ENCODE results near the gene PCSK6. TPM values are rescaled to one million over a fixed set of nuclear protein-coding genes. Genes with fewer than 3 reads are reported as not detected.

PCSK6 gene
- total RNA-seq, 5 donors from 2014 or later (not counting 1 experiment from before 2014, with no cell fraction given): 0.16 to 2.2 (median 1.3) TPM

- Histone ChIP-seq H3K36me3 (ENCODE audit: control insufficient read depth in 2 of 2, extremely low read depth in 1 of 2, insufficient read depth in 1 of 2, low read length in 1 of 2) (no peaks in the 10 kb centered on the region), H3K4me3 (ENCODE audit: control insufficient read depth in 1 of 2, extremely low read depth in 1 of 2, low read length in 1 of 2) (no peak overlapping the region), H3K4me1 (ENCODE audit: control insufficient read depth in 1 of 2, extremely low read depth in 1 of 2, insufficient read depth in 2 of 2, low read length in 2 of 2) (no peaks in the 10 kb centered on the region), H3K9me3 (no peaks in the 10 kb centered on the region), H3K27me3 (replicated peaks in 1 of 2; ENCODE audit: control insufficient read depth in 2 of 2, extremely low read depth in 1 of 2, insufficient read depth in 2 of 2, low read length in 1 of 2) (peaks cover 0 to 27% of the 10 kb centered on the region in 2 experiments), H3K27ac (ENCODE audit: low read length) (no peak overlapping the region)
- DNase-seq (no peak), ATAC-seq (replicated peaks in 1 of 4) (no peak)
- H3K27ac Mint-ChIP-seq: no peak overlapping the region
- no peaks in the 10 kb centered on the region for H3K9me3 Mint-ChIP-seq
- WGBS (ENCODE audit: insufficient coverage): 93% methylated on average over 21 of the region's 21 CpGs
- H3K4me3 Mint-ChIP-seq: no peak overlapping the region
- H3K36me3 Mint-ChIP-seq: no peaks in the 10 kb centered on the region
- H3K27me3 Mint-ChIP-seq: peaks cover 7 to 13% of the 10 kb centered on the region in 2 donors
- ChIA-PET POLR2A (no interaction called here), CTCF (no interaction called here)
- no peaks in the 10 kb centered on the region for H3K4me1 Mint-ChIP-seq
Measured at GRCh38 chr15:101313041-101313761, 176.3 kb downstream of the PCSK6 start.

GRCh38 chr15:101310508-101310907 lies 179.0 kb downstream of the PCSK6 start:
- POLR2A ChIA-PET: interaction anchor here in 1 of 2 donors (0.7 kb wide), 1 partner anchor 53 kb away, joined by 7 read pairs; no protein-coding TSS in a partner anchor
- WGBS (ENCODE audit: insufficient coverage): 94% methylated on average over 3 of the region's 7 CpGs

GRCh38 chr15:101310161-101310480 lies 179.4 kb downstream of the PCSK6 start:
- Histone ChIP-seq H3K27ac (ENCODE audit: low read length) (no peak overlapping the region), H3K27me3 (replicated peaks in 1 of 2; ENCODE audit: control insufficient read depth in 2 of 2, extremely low read depth in 1 of 2, insufficient read depth in 2 of 2, low read length in 1 of 2) (peaks cover 0 to 39% of the 10 kb centered on the region in 2 experiments), H3K9me3 (no peaks in the 10 kb centered on the region), H3K36me3 (ENCODE audit: control insufficient read depth in 2 of 2, extremely low read depth in 1 of 2, insufficient read depth in 1 of 2, low read length in 1 of 2) (no peaks in the 10 kb centered on the region), H3K4me3 (ENCODE audit: control insufficient read depth in 1 of 2, extremely low read depth in 1 of 2, low read length in 1 of 2) (no peak overlapping the region), H3K4me1 (ENCODE audit: control insufficient read depth in 1 of 2, extremely low read depth in 1 of 2, insufficient read depth in 2 of 2, low read length in 2 of 2) (no peaks in the 10 kb centered on the region)
- WGBS (ENCODE audit: insufficient coverage): 83% methylated on average over 4 of the region's 7 CpGs
- peak in 1 of 35 experiments; percentile 0 for DNase-seq
- ChIA-PET POLR2A (no interaction called here), CTCF (no interaction called here)
- H3K36me3 Mint-ChIP-seq: no peaks in the 10 kb centered on the region
- H3K4me1 Mint-ChIP-seq: no peaks in the 10 kb centered on the region
- no peak overlapping the region for H3K27ac Mint-ChIP-seq
- no peaks in the 10 kb centered on the region for H3K9me3 Mint-ChIP-seq
- no peak overlapping the region for H3K4me3 Mint-ChIP-seq
- no peak for ATAC-seq (replicated peaks in 1 of 4)
- H3K27me3 Mint-ChIP-seq: peaks cover 0 to 13% of the 10 kb centered on the region in 2 donors

More at GRCh38 chr15:101310508-101310907, 179.0 kb downstream of the PCSK6 start:
- Histone ChIP-seq H3K9me3 (no peaks in the 10 kb centered on the region), H3K27me3 (replicated peaks in 1 of 2; ENCODE audit: control insufficient read depth in 2 of 2, extremely low read depth in 1 of 2, insufficient read depth in 2 of 2, low read length in 1 of 2) (peaks cover 0 to 39% of the 10 kb centered on the region in 2 experiments), H3K36me3 (ENCODE audit: control insufficient read depth in 2 of 2, extremely low read depth in 1 of 2, insufficient read depth in 1 of 2, low read length in 1 of 2) (no peaks in the 10 kb centered on the region), H3K4me3 (ENCODE audit: control insufficient read depth in 1 of 2, extremely low read depth in 1 of 2, low read length in 1 of 2) (no peak overlapping the region), H3K27ac (ENCODE audit: low read length) (no peak overlapping the region), H3K4me1 (ENCODE audit: control insufficient read depth in 1 of 2, extremely low read depth in 1 of 2, insufficient read depth in 2 of 2, low read length in 2 of 2) (no peaks in the 10 kb centered on the region)
- ATAC-seq (replicated peaks in 1 of 4) (no peak), DNase-seq (no peak)
- Mint-ChIP-seq H3K27ac (no peak overlapping the region), H3K9me3 (no peaks in the 10 kb centered on the region), H3K4me1 (no peaks in the 10 kb centered on the region), H3K4me3 (no peak overlapping the region), H3K36me3 (no peaks in the 10 kb centered on the region), H3K27me3 (peaks cover 0 to 13% of the 10 kb centered on the region in 2 donors)
- CTCF ChIA-PET: no interaction called here

- peaks cover 0 to 42% of the 10 kb centered on the region in 2 experiments for H3K27me3 ChIP-seq (replicated peaks in 1 of 2; ENCODE audit: control insufficient read depth in 2 of 2, extremely low read depth in 1 of 2, insufficient read depth in 2 of 2, low read length in 1 of 2)
- H3K27ac Mint-ChIP-seq: no peak overlapping the region
- DNase-seq: no peak
- no peak for ATAC-seq (replicated peaks in 1 of 4)
- ChIA-PET CTCF (no interaction called here), POLR2A (no interaction called here)
- H3K4me1 Mint-ChIP-seq: no peaks in the 10 kb centered on the region
- no peak overlapping the region for H3K4me3 Mint-ChIP-seq
- H3K4me3 ChIP-seq (ENCODE audit: control insufficient read depth in 1 of 2, extremely low read depth in 1 of 2, low read length in 1 of 2): no peak overlapping the region
- H3K9me3 Mint-ChIP-seq: no peaks in the 10 kb centered on the region
- no peaks in the 10 kb centered on the region for H3K36me3 Mint-ChIP-seq
- H3K9me3 ChIP-seq: no peaks in the 10 kb centered on the region
- WGBS (ENCODE audit: insufficient coverage): 88% methylated on average over 24 of the region's 26 CpGs
- H3K36me3 ChIP-seq (ENCODE audit: control insufficient read depth in 2 of 2, extremely low read depth in 1 of 2, insufficient read depth in 1 of 2, low read length in 1 of 2): no peaks in the 10 kb centered on the region
- H3K27me3 Mint-ChIP-seq: peaks cover 0 to 15% of the 10 kb centered on the region in 2 donors
- H3K4me1 ChIP-seq (ENCODE audit: control insufficient read depth in 1 of 2, extremely low read depth in 1 of 2, insufficient read depth in 2 of 2, low read length in 2 of 2): no peaks in the 10 kb centered on the region
- no peak overlapping the region for H3K27ac ChIP-seq (ENCODE audit: low read length)
Measured at GRCh38 chr15:101309436-101310160, 179.9 kb downstream of the PCSK6 start.

- ATAC-seq (replicated peaks in 1 of 4) (no peak), DNase-seq (no peak)
- no peaks in the 10 kb centered on the region for H3K4me1 ChIP-seq (ENCODE audit: control insufficient read depth in 1 of 2, extremely low read depth in 1 of 2, insufficient read depth in 2 of 2, low read length in 2 of 2)
- no peak overlapping the region for H3K27ac Mint-ChIP-seq
- H3K27me3 Mint-ChIP-seq: peaks cover 0 to 12% of the 10 kb centered on the region in 2 donors
- no peak overlapping the region for H3K27ac ChIP-seq (ENCODE audit: low read length)
- ChIA-PET POLR2A (no interaction called here), CTCF (no interaction called here)
- no peaks in the 10 kb centered on the region for H3K9me3 ChIP-seq
- H3K4me1 Mint-ChIP-seq: no peaks in the 10 kb centered on the region
- no peak overlapping the region for H3K4me3 ChIP-seq (ENCODE audit: control insufficient read depth in 1 of 2, extremely low read depth in 1 of 2, low read length in 1 of 2)
- H3K36me3 ChIP-seq (ENCODE audit: control insufficient read depth in 2 of 2, extremely low read depth in 1 of 2, insufficient read depth in 1 of 2, low read length in 1 of 2): no peaks in the 10 kb centered on the region
- H3K4me3 Mint-ChIP-seq: no peak overlapping the region
- no peaks in the 10 kb centered on the region for H3K36me3 Mint-ChIP-seq
- H3K27me3 ChIP-seq (replicated peaks in 1 of 2; ENCODE audit: control insufficient read depth in 2 of 2, extremely low read depth in 1 of 2, insufficient read depth in 2 of 2, low read length in 1 of 2): peaks cover 0 to 42% of the 10 kb centered on the region in 2 experiments
- H3K9me3 Mint-ChIP-seq: no peaks in the 10 kb centered on the region
- WGBS (ENCODE audit: insufficient coverage): 88% methylated on average over 14 of the region's 20 CpGs
Measured at GRCh38 chr15:101308604-101309435, 180.7 kb downstream of the PCSK6 start.

- Mint-ChIP-seq H3K27ac (no peak overlapping the region), H3K36me3 (no peaks in the 10 kb centered on the region), H3K9me3 (no peaks in the 10 kb centered on the region), H3K4me1 (no peaks in the 10 kb centered on the region), H3K27me3 (peaks cover 0 to 11% of the 10 kb centered on the region in 2 donors), H3K4me3 (no peak overlapping the region)
- H3K9me3 ChIP-seq: no peaks in the 10 kb centered on the region
- H3K27me3 ChIP-seq (replicated peaks in 1 of 2; ENCODE audit: control insufficient read depth in 2 of 2, extremely low read depth in 1 of 2, insufficient read depth in 2 of 2, low read length in 1 of 2): peaks cover 0 to 42% of the 10 kb centered on the region in 2 experiments
- no peaks in the 10 kb centered on the region for H3K4me1 ChIP-seq (ENCODE audit: control insufficient read depth in 1 of 2, extremely low read depth in 1 of 2, insufficient read depth in 2 of 2, low read length in 2 of 2)
- DNase-seq (no peak), ATAC-seq (replicated peaks in 1 of 4) (no peak)
- H3K36me3 ChIP-seq (ENCODE audit: control insufficient read depth in 2 of 2, extremely low read depth in 1 of 2, insufficient read depth in 1 of 2, low read length in 1 of 2): no peaks in the 10 kb centered on the region
- H3K4me3 ChIP-seq (ENCODE audit: control insufficient read depth in 1 of 2, extremely low read depth in 1 of 2, low read length in 1 of 2): no peak overlapping the region
- CTCF ChIA-PET: interaction anchor here in 1 of 2 donors (0.6 kb wide), 1 partner anchor 12 kb away, joined by 4 read pairs; no protein-coding TSS in a partner anchor
- POLR2A ChIA-PET: no interaction called here
- WGBS (ENCODE audit: insufficient coverage): 76% methylated on average over 13 of the region's 16 CpGs
- H3K27ac ChIP-seq (ENCODE audit: low read length): no peak overlapping the region
Measured at GRCh38 chr15:101307897-101308603, 181.5 kb downstream of the PCSK6 start.
